Measurements from ENCODE around the gene OTUD5.

Gene OTUD5

GRCh38 chrX:48919360-48919841 is 38.0 kb downstream of the OTUD5 start (continued):
- TF ChIP-seq ZBTB10 (tag by site-specific recombination; IDR thresholded peaks at IDR 0.05), result no peak

DNA sequence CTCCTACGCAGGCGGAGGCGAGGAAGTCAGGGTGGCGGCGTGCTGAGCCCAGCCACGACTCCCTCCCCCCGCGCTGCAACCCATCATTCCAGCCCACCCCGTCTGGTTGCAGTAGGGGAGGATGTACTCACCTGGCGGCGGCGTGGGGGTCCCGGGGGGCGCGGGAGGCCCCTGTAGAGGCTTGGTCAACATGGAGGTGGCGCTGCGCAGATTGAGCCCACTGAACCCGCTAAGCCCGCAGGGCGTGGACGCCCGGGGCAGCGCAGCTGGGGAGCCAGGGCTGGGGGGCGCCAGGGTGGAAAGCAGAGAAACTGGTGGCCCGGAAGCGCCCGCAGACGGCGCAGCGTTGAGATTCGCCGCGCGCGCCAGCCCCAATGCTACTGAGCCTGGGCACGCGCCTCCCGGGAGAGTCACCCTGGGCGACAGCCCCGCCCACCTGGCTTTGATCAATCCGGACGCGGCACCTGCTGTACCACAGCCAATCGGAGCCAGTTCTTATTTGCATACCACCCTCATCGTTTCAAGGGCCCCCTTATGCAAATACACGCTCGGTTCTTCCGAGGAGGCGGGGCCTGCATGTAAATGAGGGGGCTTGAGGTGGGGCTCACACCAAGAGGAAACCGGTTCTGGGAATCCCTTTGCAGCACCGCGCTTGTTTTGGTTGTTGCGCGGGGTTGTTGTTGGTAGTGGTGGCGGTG is 38.6 kb downstream of the OTUD5 start, which contains the start of gene PIM2:
TSS of gene PIM2 (minus strand) at position 382 of the 698 bp plus-strand sequence. CDS start at position 192, 190 bp downstream.
- ChIA-PET CTCF (no interaction called here), POLR2A (interaction anchor here (0.6 kb wide), 2 partner anchors 22 to 1701 kb away, joined by 3 to 4 read pairs; no protein-coding TSS in a partner anchor)
- H3K27ac ChIP-seq (ENCODE audit: extremely low read depth, low read depth, low read length), result peak within 1 kb of the TSS; percentile 58
- peak within 1 kb of the TSS; percentile 60 for H3K4me3 ChIP-seq (ENCODE audit: low read depth, low read length)
- H3K9me3 ChIP-seq (ENCODE audit: control insufficient read depth, insufficient read depth, low read depth, low read length), result no peaks in the 10 kb centered on the region
- H3K36me3 ChIP-seq (ENCODE audit: control insufficient read depth in 2 of 2, insufficient read depth in 1 of 2, low read length in 2 of 2), result peaks cover 0 to 48% of the 10 kb centered on the region in 2 experiments; a peak in 2 of 3 replicates
- H3K4me1 ChIP-seq (ENCODE audit: control insufficient read depth, insufficient read depth, low read length), result 0 out of 2 replicates have a peak, but pooled peaks cover 3% of the 10 kb centered on the region
- TF ChIP-seq ZNF148 (tag by site-specific recombination; IDR thresholded peaks at IDR 0.05; ENCODE audit: borderline replicate concordance), result no peak
- no peak for TF ChIP-seq HOXC10 (CRISPR knock-in tag; IDR thresholded peaks at IDR 0.05)
- TF ChIP-seq ZNF629 (tag by site-specific recombination; IDR thresholded peaks at IDR 0.05), result peak; percentile 24; the same call in 1 of the 2 replicates
- no peak; the same call in 1 of the 2 replicates for TF ChIP-seq KLF7 (tag by site-specific recombination; IDR thresholded peaks at IDR 0.05; ENCODE audit: borderline replicate concordance)
- TF ChIP-seq ZFHX2 (tag by site-specific recombination; conservative IDR thresholded peaks at IDR 0.05), result peak; percentile 89
- no peak for TF ChIP-seq ZNF549 (tag by site-specific recombination; IDR thresholded peaks at IDR 0.05)
- TF ChIP-seq ZNF16 (tag by site-specific recombination; IDR thresholded peaks at IDR 0.05; ENCODE audit: low read depth), result no peak
- no peak for TF ChIP-seq ZNF677 (tag by site-specific recombination; IDR thresholded peaks at IDR 0.05)
- peak; percentile 88 for TF ChIP-seq GLIS1 (tag by site-specific recombination; IDR thresholded peaks at IDR 0.05)
- no peak for TF ChIP-seq ZNF76 (tag by site-specific recombination; IDR thresholded peaks at IDR 0.05; ENCODE audit: borderline replicate concordance, low read depth)
- no peak for TF ChIP-seq ZNF146 (tag by site-specific recombination; IDR thresholded peaks at IDR 0.05)
- no peak for TF ChIP-seq ZNF548 (tag by site-specific recombination; IDR thresholded peaks at IDR 0.05)
- no peak for TF ChIP-seq MZF1 (tag by site-specific recombination; IDR thresholded peaks at IDR 0.05; ENCODE audit: borderline replicate concordance)
- TF ChIP-seq, protein P1, sequence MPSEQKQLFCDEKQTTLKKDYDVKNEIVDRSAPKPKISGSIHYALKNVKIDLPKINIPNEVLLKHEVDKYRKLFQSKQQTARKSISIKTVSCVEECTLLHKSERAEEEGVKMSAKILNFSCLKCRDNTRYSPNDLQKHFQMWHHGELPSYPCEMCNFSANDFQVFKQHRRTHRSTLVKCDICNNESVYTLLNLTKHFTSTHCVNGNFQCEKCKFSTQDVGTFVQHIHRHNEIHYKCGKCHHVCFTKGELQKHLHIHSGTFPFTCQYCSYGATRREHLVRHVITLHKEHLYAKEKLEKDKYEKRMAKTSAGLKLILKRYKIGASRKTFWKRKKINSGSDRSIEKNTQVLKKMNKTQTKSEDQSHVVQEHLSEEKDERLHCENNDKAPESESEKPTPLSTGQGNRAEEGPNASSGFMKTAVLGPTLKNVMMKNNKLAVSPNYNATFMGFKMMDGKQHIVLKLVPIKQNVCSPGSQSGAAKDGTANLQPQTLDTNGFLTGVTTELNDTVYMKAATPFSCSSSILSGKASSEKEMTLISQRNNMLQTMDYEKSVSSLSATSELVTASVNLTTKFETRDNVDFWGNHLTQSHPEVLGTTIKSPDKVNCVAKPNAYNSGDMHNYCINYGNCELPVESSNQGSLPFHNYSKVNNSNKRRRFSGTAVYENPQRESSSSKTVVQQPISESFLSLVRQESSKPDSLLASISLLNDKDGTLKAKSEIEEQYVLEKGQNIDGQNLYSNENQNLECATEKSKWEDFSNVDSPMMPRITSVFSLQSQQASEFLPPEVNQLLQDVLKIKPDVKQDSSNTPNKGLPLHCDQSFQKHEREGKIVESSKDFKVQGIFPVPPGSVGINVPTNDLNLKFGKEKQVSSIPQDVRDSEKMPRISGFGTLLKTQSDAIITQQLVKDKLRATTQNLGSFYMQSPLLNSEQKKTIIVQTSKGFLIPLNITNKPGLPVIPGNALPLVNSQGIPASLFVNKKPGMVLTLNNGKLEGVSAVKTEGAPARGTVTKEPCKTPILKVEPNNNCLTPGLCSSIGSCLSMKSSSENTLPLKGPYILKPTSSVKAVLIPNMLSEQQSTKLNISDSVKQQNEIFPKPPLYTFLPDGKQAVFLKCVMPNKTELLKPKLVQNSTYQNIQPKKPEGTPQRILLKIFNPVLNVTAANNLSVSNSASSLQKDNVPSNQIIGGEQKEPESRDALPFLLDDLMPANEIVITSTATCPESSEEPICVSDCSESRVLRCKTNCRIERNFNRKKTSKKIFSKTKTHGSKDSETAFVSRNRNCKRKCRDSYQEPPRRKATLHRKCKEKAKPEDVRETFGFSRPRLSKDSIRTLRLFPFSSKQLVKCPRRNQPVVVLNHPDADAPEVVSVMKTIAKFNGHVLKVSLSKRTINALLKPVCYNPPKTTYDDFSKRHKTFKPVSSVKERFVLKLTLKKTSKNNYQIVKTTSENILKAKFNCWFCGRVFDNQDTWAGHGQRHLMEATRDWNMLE (tag by site-specific recombination; conservative IDR thresholded peaks at IDR 0.05; ENCODE audit: low read depth), result no peak
- no peak for TF ChIP-seq PRDM2 (tag by site-specific recombination; IDR thresholded peaks at IDR 0.05; ENCODE audit: borderline replicate concordance)
- no peak for TF ChIP-seq ZNF639 (tag by site-specific recombination; IDR thresholded peaks at IDR 0.05)
